Central memory CD8-positive, alpha-beta T cell (primary cell): ENCODE data around the gene CLDN16.

Source experiments
- ATAC-seq: fragments of 150-1000 bp; cut with Tn5 transposase; replicated peaks from 2 replicates; pipeline ENCODE4 v1.10.0; 2022; ENCODE audit warnings: mild to moderate bottlenecking, moderate FRiP score, moderate number of reproducible peaks; ENCODE audit not compliant: poor library complexity, severe bottlenecking; ENCODE audit errors: extremely low read depth
- DNase-seq, 2 donors: peaks; one replicate each; pipeline ENCODE4 v3.0.0; 2021; ENCODE audit warnings: low spot score in 2 of 2
- H3K27ac Mint-ChIP-seq: one replicate; pipeline ENCODE4 v1.8.0; 2022; ENCODE audit warnings: low read depth, mild to moderate bottlenecking, moderate library complexity, mixed read lengths
- H3K27me3 Mint-ChIP-seq: one replicate; pipeline ENCODE4 v1.8.0; 2022; ENCODE audit warnings: mixed read lengths
- H3K36me3 Mint-ChIP-seq: one replicate; pipeline ENCODE4 v1.8.0; 2022; ENCODE audit warnings: mild to moderate bottlenecking, moderate library complexity, mixed read lengths; ENCODE audit not compliant: insufficient read depth
- H3K4me1 Mint-ChIP-seq: one replicate; pipeline ENCODE4 v1.8.0; 2022; ENCODE audit warnings: mixed read lengths
- H3K4me3 Mint-ChIP-seq: one replicate; pipeline ENCODE4 v1.8.0; 2022; ENCODE audit warnings: mild to moderate bottlenecking, moderate library complexity, mixed read lengths
- H3K9me3 Mint-ChIP-seq: one replicate; pipeline ENCODE4 v1.8.0; 2022; ENCODE audit warnings: mixed read lengths

Gene CLDN16

DNA sequence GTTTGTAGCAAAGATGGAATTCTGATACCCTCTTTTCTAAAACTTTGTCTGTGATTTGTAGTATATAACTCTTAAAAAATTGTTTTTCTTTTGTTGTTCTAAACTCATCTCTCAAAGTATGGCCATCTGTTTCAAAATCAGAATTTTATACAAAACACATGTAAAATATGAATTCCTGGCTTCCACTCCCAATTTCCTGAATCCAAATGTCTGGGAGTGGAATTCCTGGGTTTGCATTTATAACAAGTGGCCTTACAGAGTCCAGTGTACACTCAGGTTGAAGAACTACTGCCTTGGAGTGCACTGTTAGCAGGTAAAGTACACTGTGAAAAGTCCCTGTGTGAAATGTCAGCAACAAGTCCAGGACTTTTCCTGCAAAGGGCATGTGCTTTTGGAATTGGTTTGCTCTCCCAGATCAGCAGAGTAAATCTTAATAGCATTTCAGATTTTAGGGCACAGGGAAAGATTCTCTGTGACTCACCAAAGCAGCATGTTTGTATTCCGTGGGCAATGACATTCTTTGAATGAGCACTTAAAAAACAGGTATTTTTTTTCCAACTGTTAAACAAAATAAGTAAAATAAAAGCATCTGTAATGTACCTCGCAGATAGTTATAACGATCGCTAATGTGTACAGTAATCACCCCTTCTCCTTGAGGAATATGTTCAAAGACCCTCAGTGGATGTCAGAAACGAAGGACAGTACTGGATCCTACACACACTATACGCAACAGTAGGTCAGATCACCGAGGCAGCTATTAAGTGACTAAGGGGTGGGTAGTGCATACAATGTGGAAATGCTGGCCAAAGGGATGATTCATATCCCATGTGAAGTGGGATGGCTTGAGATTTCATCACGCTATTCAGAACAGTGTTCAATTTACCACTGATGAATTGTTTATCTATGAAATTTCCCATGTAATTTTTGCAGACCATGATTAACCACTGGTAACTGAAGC, 2.0 kb upstream of the CLDN16 start:
- H3K36me3 Mint-ChIP-seq, result no peaks in the 10 kb centered on the region
- H3K4me1 Mint-ChIP-seq, result no peaks in the 10 kb centered on the region
- ATAC-seq, result no peak
- no peak overlapping the region for H3K27ac Mint-ChIP-seq
- peaks cover 39% of the 10 kb centered on the region for H3K27me3 Mint-ChIP-seq
- H3K9me3 Mint-ChIP-seq, result no peaks in the 10 kb centered on the region
- no peak overlapping the region for H3K4me3 Mint-ChIP-seq
- DNase-seq, result no peak

GRCh38 chr3:190388703-190389102, 740 bp downstream of the CLDN16 start:
- DNase-seq, result no peak
- H3K4me1 Mint-ChIP-seq, result no peaks in the 10 kb centered on the region
- no peaks in the 10 kb centered on the region for H3K9me3 Mint-ChIP-seq
- H3K27ac Mint-ChIP-seq, result no peak overlapping the region
- H3K36me3 Mint-ChIP-seq, result no peaks in the 10 kb centered on the region
- H3K27me3 Mint-ChIP-seq, result peaks cover 32% of the 10 kb centered on the region
- no peak for ATAC-seq
- H3K4me3 Mint-ChIP-seq, result no peak overlapping the region

- Mint-ChIP-seq H3K4me1 (no peaks in the 10 kb centered on the region), H3K36me3 (no peaks in the 10 kb centered on the region), H3K4me3 (no peak overlapping the region), H3K9me3 (no peaks in the 10 kb centered on the region), H3K27me3 (peaks cover 13% of the 10 kb centered on the region), H3K27ac (no peak overlapping the region)
- no peak for ATAC-seq
- no peak for DNase-seq
Measured at GRCh38 chr3:190396001-190396400, 8.0 kb downstream of the CLDN16 start.

DNA sequence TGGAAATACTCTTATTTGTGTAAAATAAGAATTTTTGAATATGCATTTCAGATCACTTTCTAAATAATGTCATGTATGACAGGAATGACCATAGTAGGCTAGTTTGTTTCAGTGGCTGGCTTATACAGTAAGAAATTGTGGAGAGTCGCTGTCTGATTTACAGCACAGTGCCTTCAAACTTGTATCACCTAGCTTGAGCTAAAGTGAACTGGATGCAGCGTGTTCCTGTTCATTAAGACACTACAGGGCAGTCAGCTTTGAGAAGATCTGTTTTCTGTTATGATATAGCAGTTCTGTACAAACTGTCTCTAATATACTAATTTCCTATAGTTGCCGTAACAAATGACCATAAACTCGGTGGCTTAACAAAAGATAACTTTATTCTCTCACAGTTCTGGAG, 9.9 kb downstream of the CLDN16 start:
- DNase-seq, result no peak
- Mint-ChIP-seq H3K27ac (no peak overlapping the region), H3K4me3 (no peak overlapping the region), H3K4me1 (no peaks in the 10 kb centered on the region), H3K36me3 (no peaks in the 10 kb centered on the region), H3K9me3 (no peaks in the 10 kb centered on the region), H3K27me3 (peaks cover 5% of the 10 kb centered on the region)
- no peak for ATAC-seq

DNA sequence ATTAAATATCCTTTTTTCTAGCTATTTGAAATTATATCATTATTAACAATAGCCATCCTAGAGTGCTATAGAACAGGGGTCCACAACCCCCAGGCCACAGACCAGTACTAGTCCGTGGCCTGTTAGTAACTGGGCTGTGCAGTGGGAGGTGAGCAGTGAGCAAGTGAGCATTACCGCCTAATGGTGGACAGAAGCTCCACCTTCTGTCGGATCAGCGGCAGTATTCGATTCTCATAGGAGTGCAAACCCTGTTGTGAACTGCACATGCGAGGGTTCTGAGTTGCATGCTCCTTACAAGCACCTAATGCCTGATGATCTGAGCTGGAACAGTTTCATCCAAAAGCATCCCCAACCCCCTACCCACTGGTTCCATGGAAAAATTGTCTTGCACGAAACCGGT, 11.7 kb downstream of the CLDN16 start:
- Mint-ChIP-seq H3K4me3 (no peak overlapping the region), H3K27me3 (no peaks in the 10 kb centered on the region), H3K36me3 (no peaks in the 10 kb centered on the region), H3K4me1 (no peaks in the 10 kb centered on the region), H3K27ac (no peak overlapping the region), H3K9me3 (no peaks in the 10 kb centered on the region)
- ATAC-seq (no peak), DNase-seq (no peak)

DNA sequence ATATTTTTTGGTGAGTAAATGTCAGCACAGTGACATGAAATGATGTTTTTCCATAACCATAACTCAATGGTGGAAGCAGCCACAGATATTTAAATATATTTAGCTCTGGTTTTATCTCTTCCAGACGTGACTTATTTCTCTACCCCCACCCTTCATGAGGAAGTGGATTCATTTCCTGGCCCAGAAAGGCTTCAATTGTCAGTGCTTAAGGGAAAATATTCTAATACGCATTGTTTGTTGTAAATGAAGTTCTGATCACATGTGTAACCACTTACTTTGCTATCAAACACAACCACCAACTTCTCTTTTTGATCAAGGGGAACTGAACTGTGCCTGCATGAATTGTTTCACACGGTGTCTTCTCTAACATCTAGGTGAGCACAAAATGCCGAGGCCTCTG, 14.0 kb downstream of the CLDN16 start:
- Mint-ChIP-seq H3K36me3 (no peaks in the 10 kb centered on the region), H3K27ac (no peak overlapping the region), H3K9me3 (no peaks in the 10 kb centered on the region), H3K27me3 (no peaks in the 10 kb centered on the region), H3K4me1 (no peaks in the 10 kb centered on the region), H3K4me3 (no peak overlapping the region)
- DNase-seq, result no peak
- ATAC-seq, result no peak

DNA sequence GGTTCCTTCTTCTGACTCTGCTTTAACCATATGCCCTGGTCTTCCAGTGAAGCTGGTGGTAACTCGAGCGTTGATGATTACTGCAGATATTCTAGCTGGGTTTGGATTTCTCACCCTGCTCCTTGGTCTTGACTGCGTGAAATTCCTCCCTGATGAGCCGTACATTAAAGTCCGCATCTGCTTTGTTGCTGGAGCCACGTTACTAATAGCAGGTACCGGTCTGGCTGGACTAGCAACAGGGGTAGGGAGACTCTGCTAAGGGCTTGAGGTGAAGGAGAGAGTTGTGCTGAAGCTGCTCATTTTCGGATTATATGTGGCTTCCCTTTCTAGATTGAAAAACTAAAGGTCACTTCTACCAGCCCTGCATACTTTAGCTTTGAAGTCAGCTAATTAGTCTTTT, 16.8 kb downstream of the CLDN16 start:
- no peaks in the 10 kb centered on the region for H3K27me3 Mint-ChIP-seq
- H3K4me3 Mint-ChIP-seq, result no peak overlapping the region

GRCh38 chr3:190414297-190414696, 26.3 kb downstream of the CLDN16 start:
- ATAC-seq, result no peak
- Mint-ChIP-seq H3K4me3 (no peak overlapping the region), H3K27ac (no peak overlapping the region), H3K4me1 (no peaks in the 10 kb centered on the region), H3K36me3 (no peaks in the 10 kb centered on the region), H3K27me3 (peaks cover 11% of the 10 kb centered on the region), H3K9me3 (no peaks in the 10 kb centered on the region)
- DNase-seq, result no peak

More for the DNA sequence above, 16.8 kb downstream of the CLDN16 start:
- ATAC-seq (no peak), DNase-seq (no peak)
- no peaks in the 10 kb centered on the region for H3K36me3 Mint-ChIP-seq
- no peaks in the 10 kb centered on the region for H3K4me1 Mint-ChIP-seq
- H3K27ac Mint-ChIP-seq, result no peak overlapping the region
- no peaks in the 10 kb centered on the region for H3K9me3 Mint-ChIP-seq

GRCh38 chr3:190424108-190424477, 36.1 kb downstream of the CLDN16 start:
- Mint-ChIP-seq H3K4me3 (no peak overlapping the region), H3K9me3 (no peaks in the 10 kb centered on the region), H3K4me1 (no peaks in the 10 kb centered on the region), H3K27ac (peak overlapping the region; percentile 54), H3K27me3 (no peaks in the 10 kb centered on the region), H3K36me3 (peaks cover 4% of the 10 kb centered on the region)
- ATAC-seq, result no peak
- no peak for DNase-seq

DNA sequence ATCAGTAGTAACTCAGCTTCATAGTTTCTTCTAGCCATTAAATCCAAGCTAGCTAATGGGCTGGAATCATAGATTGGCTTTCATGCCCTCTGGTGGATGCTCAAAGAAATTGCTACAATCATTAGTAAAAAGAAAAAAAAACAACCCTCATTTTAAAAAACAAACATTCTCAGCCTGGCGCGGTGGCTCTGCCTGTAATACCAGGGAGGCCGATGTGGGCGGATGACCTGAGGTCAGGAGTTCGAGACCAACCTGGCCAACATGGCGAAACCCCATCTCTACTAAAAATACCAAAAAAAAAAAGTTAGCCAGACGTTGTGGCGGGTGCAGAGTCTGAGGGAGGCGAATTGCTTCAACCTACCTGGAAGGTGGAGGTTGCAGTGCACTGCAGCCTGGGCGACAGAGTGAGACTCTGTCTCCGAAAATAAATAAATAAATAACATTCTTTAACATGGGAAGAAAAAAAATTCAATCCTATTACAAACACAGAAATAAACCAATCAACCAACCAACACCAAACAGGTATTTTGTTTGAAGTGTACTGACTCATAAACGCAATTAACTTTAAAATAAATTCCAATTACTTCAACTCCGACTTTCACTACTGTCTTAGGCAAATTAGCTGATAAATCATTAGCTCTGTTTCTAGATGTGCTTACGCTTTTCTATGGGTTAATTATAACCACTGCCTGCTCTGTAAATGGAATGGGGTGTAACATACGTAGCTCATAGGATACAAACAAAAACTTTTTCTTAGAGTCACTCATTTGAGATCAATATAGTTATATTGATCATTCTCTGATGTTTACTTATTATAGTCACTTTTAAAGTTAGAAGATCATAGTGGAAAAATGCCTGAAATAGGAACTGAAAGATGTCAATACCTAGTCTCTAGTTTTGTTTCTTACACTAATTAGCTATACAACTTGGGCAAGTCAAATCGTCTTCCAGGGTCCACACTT, 36.8 kb downstream of the CLDN16 start:
- Mint-ChIP-seq H3K27me3 (no peaks in the 10 kb centered on the region), H3K4me3 (no peak overlapping the region), H3K9me3 (no peaks in the 10 kb centered on the region), H3K27ac (peak overlapping the region; percentile 54), H3K4me1 (no peaks in the 10 kb centered on the region), H3K36me3 (peaks cover 4% of the 10 kb centered on the region)
- no peak for DNase-seq
- peak; percentile 46 for ATAC-seq

DNA sequence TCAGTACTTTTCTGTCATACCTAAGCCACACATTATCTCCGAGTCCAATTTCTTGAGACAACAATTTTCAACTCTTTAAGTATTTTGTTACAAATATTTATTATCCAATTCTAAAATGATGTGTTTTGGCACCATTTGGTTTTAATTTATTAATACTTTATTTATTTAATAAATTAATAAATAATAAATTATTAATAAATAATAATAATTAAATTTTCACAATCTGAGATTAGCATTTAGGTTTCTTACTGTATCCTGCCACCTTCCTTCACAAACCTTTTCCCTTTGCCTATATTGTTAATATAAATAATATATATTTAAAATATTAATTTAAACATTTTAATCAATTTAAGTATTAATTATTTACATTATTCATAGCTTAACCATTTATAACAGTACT, 37.9 kb downstream of the CLDN16 start:
- no peak overlapping the region for H3K27ac Mint-ChIP-seq
- H3K4me3 Mint-ChIP-seq, result no peak overlapping the region
- no peak for ATAC-seq
- peaks cover 4% of the 10 kb centered on the region for H3K36me3 Mint-ChIP-seq
- H3K9me3 Mint-ChIP-seq, result no peaks in the 10 kb centered on the region
- H3K27me3 Mint-ChIP-seq, result no peaks in the 10 kb centered on the region
- H3K4me1 Mint-ChIP-seq, result no peaks in the 10 kb centered on the region
- no peak for DNase-seq

GRCh38 chr3:190426806-190427507, 39.0 kb downstream of the CLDN16 start:
- H3K4me3 Mint-ChIP-seq, result no peak overlapping the region
- H3K4me1 Mint-ChIP-seq, result no peaks in the 10 kb centered on the region
- H3K27ac Mint-ChIP-seq, result no peak overlapping the region
- DNase-seq, result no peak
- peaks cover 4% of the 10 kb centered on the region for H3K36me3 Mint-ChIP-seq
- peaks cover 2% of the 10 kb centered on the region for H3K27me3 Mint-ChIP-seq
- no peaks in the 10 kb centered on the region for H3K9me3 Mint-ChIP-seq
- ATAC-seq, result no peak
